ENCODE measurements around the gene ANKRD9.

The ANKRD9 gene

GRCh38 chr14:102506626-102506925 is 3.0 kb downstream of the ANKRD9 start:
- DNase-seq, result no peak
- H3K4me3 ChIP-seq (ENCODE audit: low read depth, low read length), result no peak overlapping the region
- TF ChIP-seq, protein P1, sequence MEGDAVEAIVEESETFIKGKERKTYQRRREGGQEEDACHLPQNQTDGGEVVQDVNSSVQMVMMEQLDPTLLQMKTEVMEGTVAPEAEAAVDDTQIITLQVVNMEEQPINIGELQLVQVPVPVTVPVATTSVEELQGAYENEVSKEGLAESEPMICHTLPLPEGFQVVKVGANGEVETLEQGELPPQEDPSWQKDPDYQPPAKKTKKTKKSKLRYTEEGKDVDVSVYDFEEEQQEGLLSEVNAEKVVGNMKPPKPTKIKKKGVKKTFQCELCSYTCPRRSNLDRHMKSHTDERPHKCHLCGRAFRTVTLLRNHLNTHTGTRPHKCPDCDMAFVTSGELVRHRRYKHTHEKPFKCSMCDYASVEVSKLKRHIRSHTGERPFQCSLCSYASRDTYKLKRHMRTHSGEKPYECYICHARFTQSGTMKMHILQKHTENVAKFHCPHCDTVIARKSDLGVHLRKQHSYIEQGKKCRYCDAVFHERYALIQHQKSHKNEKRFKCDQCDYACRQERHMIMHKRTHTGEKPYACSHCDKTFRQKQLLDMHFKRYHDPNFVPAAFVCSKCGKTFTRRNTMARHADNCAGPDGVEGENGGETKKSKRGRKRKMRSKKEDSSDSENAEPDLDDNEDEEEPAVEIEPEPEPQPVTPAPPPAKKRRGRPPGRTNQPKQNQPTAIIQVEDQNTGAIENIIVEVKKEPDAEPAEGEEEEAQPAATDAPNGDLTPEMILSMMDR (IDR thresholded peaks at IDR 0.05; ENCODE audit: low read depth, low read length), result no peak
- no peaks in the 10 kb centered on the region for H3K27me3 ChIP-seq
- peaks cover 6% of the 10 kb centered on the region for H3K4me1 ChIP-seq
- H3K9me3 ChIP-seq, result no peaks in the 10 kb centered on the region
- H3K36me3 ChIP-seq, result no peaks in the 10 kb centered on the region; the same call in 1 of the 2 replicates

- TF ChIP-seq, protein P1 (IDR thresholded peaks at IDR 0.05; ENCODE audit: low read depth, low read length), result no peak
- DNase-seq, result no peak
- Histone ChIP-seq H3K9me3 (no peaks in the 10 kb centered on the region), H3K36me3 (no peaks in the 10 kb centered on the region; the same call in 1 of the 2 replicates), H3K4me3 (ENCODE audit: low read depth, low read length) (no peak overlapping the region), H3K27me3 (no peaks in the 10 kb centered on the region), H3K4me1 (peaks cover 6% of the 10 kb centered on the region)
Measured at GRCh38 chr14:102505775-102506625, 3.6 kb downstream of the ANKRD9 start.

DNA sequence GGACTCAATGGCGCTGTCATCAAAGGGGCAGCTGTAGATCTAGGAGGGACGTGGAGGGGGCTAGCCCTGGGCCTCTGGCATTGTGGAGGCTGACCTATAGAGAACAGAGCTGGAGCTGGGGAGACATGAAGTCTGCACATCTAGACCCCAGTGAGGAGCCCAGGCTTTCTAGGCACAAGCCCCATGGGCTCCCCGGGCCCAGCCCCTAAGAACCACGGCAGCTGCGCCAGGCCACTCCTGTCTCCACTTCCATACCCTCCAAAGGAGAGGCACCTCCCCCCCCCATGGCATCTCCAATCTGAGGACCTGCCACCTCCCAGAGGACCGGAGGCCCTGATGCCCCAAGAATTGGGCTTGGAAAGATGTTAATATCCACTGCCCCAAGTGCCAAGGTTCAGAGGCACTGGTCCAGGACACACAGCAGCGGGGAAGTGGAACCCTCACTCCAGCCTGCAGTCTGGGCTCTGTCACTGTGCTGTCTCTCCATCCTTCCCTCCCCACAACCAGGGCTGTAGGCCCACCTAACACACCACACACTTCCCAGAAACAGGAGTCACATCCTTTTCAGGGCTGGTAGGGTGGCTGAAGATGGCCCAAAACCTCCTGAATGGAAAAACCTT is 4.5 kb downstream of the ANKRD9 start:
- H3K9me3 ChIP-seq, result no peaks in the 10 kb centered on the region
- peaks cover 3% of the 10 kb centered on the region for H3K4me1 ChIP-seq
- H3K4me3 ChIP-seq (ENCODE audit: low read depth, low read length), result no peak overlapping the region
- no peaks in the 10 kb centered on the region for H3K27me3 ChIP-seq
- H3K36me3 ChIP-seq, result no peaks in the 10 kb centered on the region; the same call in 1 of the 2 replicates
- TF ChIP-seq, protein P1 (IDR thresholded peaks at IDR 0.05; ENCODE audit: low read depth, low read length), result no peak
- DNase-seq, result no peak

DNA sequence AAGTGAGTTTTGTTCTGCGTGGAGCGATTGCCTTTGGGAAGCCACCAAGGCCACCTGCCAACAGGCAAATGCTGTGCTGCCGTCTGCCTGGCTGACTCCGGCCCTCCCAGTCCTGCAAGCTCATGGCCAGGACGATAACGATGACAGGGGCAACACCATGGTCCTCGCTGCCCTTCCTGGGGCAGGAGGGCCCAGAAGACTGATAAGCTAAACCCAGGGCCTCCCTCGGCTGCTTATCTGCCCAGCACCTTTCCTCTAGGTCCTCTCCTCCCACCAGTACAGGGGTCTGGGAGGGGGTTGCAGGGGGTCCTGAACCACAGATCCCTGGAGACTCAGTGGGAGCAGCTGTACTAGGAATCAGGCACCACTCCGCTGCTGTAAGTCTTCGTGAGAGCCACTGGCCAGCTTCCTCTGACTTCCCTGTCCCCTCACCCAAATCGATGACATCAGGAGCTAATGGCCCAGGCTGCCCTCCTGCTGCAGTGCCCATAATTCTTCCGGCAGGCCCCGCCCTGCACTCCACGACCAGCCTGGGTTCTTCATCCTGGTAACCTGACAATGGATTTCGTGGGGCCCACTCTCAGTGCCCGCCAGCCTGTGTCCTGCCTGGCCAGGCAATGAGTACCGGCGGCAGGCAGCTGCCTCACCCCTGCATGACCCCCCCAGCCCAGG is 5.1 kb downstream of the ANKRD9 start:
- Histone ChIP-seq H3K36me3 (no peaks in the 10 kb centered on the region; the same call in 1 of the 2 replicates), H3K4me1 (peaks cover 3% of the 10 kb centered on the region), H3K9me3 (no peaks in the 10 kb centered on the region), H3K27me3 (no peaks in the 10 kb centered on the region), H3K4me3 (ENCODE audit: low read depth, low read length) (no peak overlapping the region)
- no peak for DNase-seq
- TF ChIP-seq, protein P1 (IDR thresholded peaks at IDR 0.05; ENCODE audit: low read depth, low read length), result no peak

DNA sequence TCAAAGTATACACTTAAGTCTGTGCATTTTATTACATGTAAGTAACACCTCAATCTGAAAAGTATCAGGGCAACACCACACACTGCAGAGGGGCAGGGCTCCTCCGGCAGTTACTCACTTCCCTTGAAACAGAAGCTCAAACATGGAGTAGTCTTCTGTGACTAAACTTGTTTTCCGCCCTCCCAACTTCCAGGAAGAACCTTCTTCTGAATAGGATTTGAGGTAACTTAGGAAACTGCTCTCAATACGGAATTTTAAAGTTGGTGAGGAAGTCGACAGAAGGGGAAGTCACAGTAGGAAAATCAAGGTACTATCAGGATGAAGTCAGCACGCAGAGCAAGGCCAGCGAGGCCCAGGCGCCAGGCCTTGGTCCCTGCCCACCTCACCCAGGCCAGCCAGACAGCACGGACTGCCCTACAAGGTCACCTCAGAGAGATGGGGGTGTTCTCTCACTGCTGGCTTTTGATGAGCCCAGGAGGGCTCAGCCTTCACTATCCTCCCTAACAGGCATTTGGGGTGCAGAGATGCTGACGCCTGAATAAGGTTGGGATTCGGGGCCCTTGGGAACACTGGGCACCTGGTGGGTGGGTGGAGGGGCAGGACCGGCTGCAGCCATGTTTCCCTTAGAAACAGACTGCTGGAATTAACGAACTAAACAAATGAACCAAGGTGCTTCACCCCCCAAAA is 5.8 kb downstream of the ANKRD9 start:
- no peak for DNase-seq
- Histone ChIP-seq H3K27me3 (no peaks in the 10 kb centered on the region), H3K36me3 (no peaks in the 10 kb centered on the region; the same call in 1 of the 2 replicates), H3K4me3 (ENCODE audit: low read depth, low read length) (no peak overlapping the region), H3K9me3 (no peaks in the 10 kb centered on the region), H3K4me1 (peaks cover 3% of the 10 kb centered on the region)
- TF ChIP-seq, protein P1 (IDR thresholded peaks at IDR 0.05; ENCODE audit: low read depth, low read length), result no peak
